ENCODE results near the gene LRGUK. TPM values are rescaled to one million over a fixed set of nuclear protein-coding genes. Genes with fewer than 3 reads are reported as not detected.

The LRGUK gene
- total and polyA plus RNA-seq, 2 donors (not counting 3 experiments of a cell fraction or from before 2014, with no cell fraction given), result 0.10 to 0.11 TPM

DNA sequence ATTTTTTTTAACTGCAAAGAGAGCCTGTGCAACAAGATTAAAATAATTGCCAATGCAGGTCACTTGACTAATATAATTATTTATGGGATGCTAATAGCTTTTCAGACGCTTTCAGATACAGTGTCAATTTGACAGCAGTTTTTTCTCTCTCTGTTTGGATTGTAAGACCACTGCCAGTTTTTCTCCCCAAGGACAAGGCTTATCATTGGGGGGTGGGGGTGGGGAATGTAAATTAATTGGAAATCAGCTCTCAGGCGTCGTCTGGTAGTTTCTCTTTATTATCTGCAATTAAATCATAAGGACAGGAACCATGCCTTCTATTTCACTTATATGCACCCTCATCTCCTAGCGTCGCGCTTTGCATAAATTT, 559 bp upstream of the LRGUK start:
- no TSS peak for BruUV-seq (replicated peaks)
- no peaks in the 10 kb centered on the region for H3K9me3 ChIP-seq (replicated peaks; ENCODE audit: control insufficient read depth, insufficient read depth, low read length)
- H3K9me1 ChIP-seq (replicated peaks; ENCODE audit: control insufficient read depth, extremely low read depth, insufficient read depth, low read length), result no peaks in the 10 kb centered on the region
- H3K9ac ChIP-seq (replicated peaks; ENCODE audit: extremely low read depth, insufficient read depth, low read length), result no peak overlapping the region
- no peak for DNase-seq (ENCODE audit: low read depth, low spot score)
- H4K20me1 ChIP-seq (replicated peaks; ENCODE audit: control insufficient read depth, extremely low read depth, insufficient read depth, low read length), result no peaks in the 10 kb centered on the region
- FAIRE-seq, result no peak
- H3K27me3 ChIP-seq (ENCODE audit: control insufficient read depth in 2 of 2, insufficient read depth in 2 of 2, low read length in 2 of 2), result peaks cover 11 to 39% of the 10 kb centered on the region in 2 experiments
- dilution Hi-C loops (cut with MboI; ENCODE audit: extremely low pct_ligation_motif_present, low sequenced_read_pairs) (no loop called here), intact Hi-C loops (cut with micrococcal nuclease) (loop anchor here (5.0 kb wide), 2 partner anchors 191 to 1044 kb away; partner anchors contain the start of genes CHCHD3 and SLC35B4)
- H3K4me2 ChIP-seq (ENCODE audit: insufficient read depth, low read length), result peak overlapping the region; percentile 69
- no peak for TF ChIP-seq JUN (IDR thresholded peaks at IDR 0.05; ENCODE audit: borderline replicate concordance, insufficient read depth, insufficient read length, low read depth)
- TF ChIP-seq EZH2 (IDR thresholded peaks at IDR 0.05; ENCODE audit: borderline replicate concordance, low read depth, low read length, severe bottlenecking), result no peak
- TF ChIP-seq MYC (IDR thresholded peaks at IDR 0.05; ENCODE audit: low read depth, low read length), result no peak
- TF ChIP-seq, protein P1, sequence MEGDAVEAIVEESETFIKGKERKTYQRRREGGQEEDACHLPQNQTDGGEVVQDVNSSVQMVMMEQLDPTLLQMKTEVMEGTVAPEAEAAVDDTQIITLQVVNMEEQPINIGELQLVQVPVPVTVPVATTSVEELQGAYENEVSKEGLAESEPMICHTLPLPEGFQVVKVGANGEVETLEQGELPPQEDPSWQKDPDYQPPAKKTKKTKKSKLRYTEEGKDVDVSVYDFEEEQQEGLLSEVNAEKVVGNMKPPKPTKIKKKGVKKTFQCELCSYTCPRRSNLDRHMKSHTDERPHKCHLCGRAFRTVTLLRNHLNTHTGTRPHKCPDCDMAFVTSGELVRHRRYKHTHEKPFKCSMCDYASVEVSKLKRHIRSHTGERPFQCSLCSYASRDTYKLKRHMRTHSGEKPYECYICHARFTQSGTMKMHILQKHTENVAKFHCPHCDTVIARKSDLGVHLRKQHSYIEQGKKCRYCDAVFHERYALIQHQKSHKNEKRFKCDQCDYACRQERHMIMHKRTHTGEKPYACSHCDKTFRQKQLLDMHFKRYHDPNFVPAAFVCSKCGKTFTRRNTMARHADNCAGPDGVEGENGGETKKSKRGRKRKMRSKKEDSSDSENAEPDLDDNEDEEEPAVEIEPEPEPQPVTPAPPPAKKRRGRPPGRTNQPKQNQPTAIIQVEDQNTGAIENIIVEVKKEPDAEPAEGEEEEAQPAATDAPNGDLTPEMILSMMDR (IDR thresholded peaks at IDR 0.05; ENCODE audit: extremely low read depth in 1 of 2, insufficient read depth in 1 of 2, low read depth in 1 of 2, low read length in 2 of 2), result no peak
- TF ChIP-seq, protein P2, sequence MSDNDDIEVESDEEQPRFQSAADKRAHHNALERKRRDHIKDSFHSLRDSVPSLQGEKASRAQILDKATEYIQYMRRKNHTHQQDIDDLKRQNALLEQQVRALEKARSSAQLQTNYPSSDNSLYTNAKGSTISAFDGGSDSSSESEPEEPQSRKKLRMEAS (IDR thresholded peaks at IDR 0.05; ENCODE audit: insufficient read depth, insufficient read length), result no peak
- TF ChIP-seq POLR2AphosphoS5 (IDR thresholded peaks at IDR 0.05; ENCODE audit: insufficient read depth, low read depth, low read length), result no peak
- no peak for TF ChIP-seq POLR2A (IDR thresholded peaks at IDR 0.05; ENCODE audit: low read depth, low read length)
- no peak for TF ChIP-seq GATA2 (IDR thresholded peaks at IDR 0.05; ENCODE audit: insufficient read depth, insufficient read length, low read depth, low read length)
- no peak for TF ChIP-seq FOS (IDR thresholded peaks at IDR 0.05; ENCODE audit: borderline replicate concordance, insufficient read depth, low read length)
- H2AFZ ChIP-seq (ENCODE audit: low read depth, low read length), result peak overlapping the region; percentile 98
- ChIA-PET CTCF (interaction anchor here (3.3 kb wide), 1 partner anchor 14 kb away, joined by 39 read pairs; no protein-coding TSS in a partner anchor), POLR2A (no interaction called here)
- H3K4me3 ChIP-seq (replicated peaks in 1 of 3; ENCODE audit: insufficient read depth in 1 of 3, low read depth in 1 of 3, low read length in 3 of 3), result peak overlapping the region in 1 of 3 experiments; percentile 62
- no peak overlapping the region for H3K27ac ChIP-seq (ENCODE audit: insufficient read depth, low read depth, low read length)
- no peaks in the 10 kb centered on the region for H3K79me2 ChIP-seq (ENCODE audit: control insufficient read depth, insufficient read depth, low read length)
- no peaks in the 10 kb centered on the region for H3K4me1 ChIP-seq (ENCODE audit: control insufficient read depth, extremely low read depth, insufficient read depth, low read length)
- H3K36me3 ChIP-seq (ENCODE audit: control insufficient read depth in 2 of 2, extremely low read depth in 1 of 2, insufficient read depth in 2 of 2, low read length in 2 of 2), result no peaks in the 10 kb centered on the region
